ENCODE results near the gene DNAJC5G.

Gene DNAJC5G

GRCh38 chr2:27275211-27276150 lies at the start of gene DNAJC5G:
Gene DNAJC5G, plus strand, starts transcription at chr2:27275433. Its CDS starts 1,296 bp downstream, at chr2:27276729.
- no peaks in the 10 kb centered on the region for H3K9me3 ChIP-seq (ENCODE audit: insufficient read depth, low read depth, low read length)
- 0 out of 2 replicates have a peak, but pooled peaks cover 3% of the 10 kb centered on the region for H3K27me3 ChIP-seq (ENCODE audit: insufficient read depth, low read length)
- H3K4me3 ChIP-seq (ENCODE audit: low read length), result no peak within 1 kb of the TSS
- no peak within 1 kb of the TSS for H3K27ac ChIP-seq (ENCODE audit: low read length)
- no peaks in the 10 kb centered on the region for H3K36me3 ChIP-seq (ENCODE audit: insufficient read depth, low read depth, low read length)
- no peak within 1 kb of the TSS for H3K9ac ChIP-seq (ENCODE audit: low read depth, low read length)
- 0 out of 2 replicates have a peak, but pooled peaks cover 3% of the 10 kb centered on the region for H3K4me1 ChIP-seq (ENCODE audit: insufficient read depth, low read length)

- no peak overlapping the region for H3K4me3 ChIP-seq (ENCODE audit: low read length)
- H3K9ac ChIP-seq (ENCODE audit: low read depth, low read length), result no peak overlapping the region
- H3K9me3 ChIP-seq (ENCODE audit: insufficient read depth, low read depth, low read length), result no peaks in the 10 kb centered on the region
- H3K27me3 ChIP-seq (ENCODE audit: insufficient read depth, low read length), result no peaks in the 10 kb centered on the region
- peaks cover 98% of the 10 kb centered on the region for H3K36me3 ChIP-seq (ENCODE audit: insufficient read depth, low read depth, low read length)
- H3K27ac ChIP-seq (ENCODE audit: low read length), result no peak overlapping the region
- H3K4me1 ChIP-seq (ENCODE audit: insufficient read depth, low read length), result no peaks in the 10 kb centered on the region
Observed at GRCh38 chr2:27225526-27225925, 49.7 kb upstream of the DNAJC5G start.

- H3K9ac ChIP-seq (ENCODE audit: low read depth, low read length), result no peak overlapping the region
- H3K4me1 ChIP-seq (ENCODE audit: insufficient read depth, low read length), result no peaks in the 10 kb centered on the region
- H3K4me3 ChIP-seq (ENCODE audit: low read length), result no peak overlapping the region
- no peaks in the 10 kb centered on the region for H3K27me3 ChIP-seq (ENCODE audit: insufficient read depth, low read length)
- no peaks in the 10 kb centered on the region for H3K9me3 ChIP-seq (ENCODE audit: insufficient read depth, low read depth, low read length)
- no peak overlapping the region for H3K27ac ChIP-seq (ENCODE audit: low read length)
- H3K36me3 ChIP-seq (ENCODE audit: insufficient read depth, low read depth, low read length), result peaks cover 98% of the 10 kb centered on the region
Observed at GRCh38 chr2:27227501-27227900, 47.7 kb upstream of the DNAJC5G start.

GRCh38 chr2:27231921-27232320 lies 43.3 kb upstream of the DNAJC5G start:
- no peaks in the 10 kb centered on the region for H3K4me1 ChIP-seq (ENCODE audit: insufficient read depth, low read length)
- H3K36me3 ChIP-seq (ENCODE audit: insufficient read depth, low read depth, low read length), result peaks cover 98% of the 10 kb centered on the region
- H3K9me3 ChIP-seq (ENCODE audit: insufficient read depth, low read depth, low read length), result no peaks in the 10 kb centered on the region
- H3K27me3 ChIP-seq (ENCODE audit: insufficient read depth, low read length), result no peaks in the 10 kb centered on the region
- H3K27ac ChIP-seq (ENCODE audit: low read length), result no peak overlapping the region
- no peak overlapping the region for H3K4me3 ChIP-seq (ENCODE audit: low read length)
- H3K9ac ChIP-seq (ENCODE audit: low read depth, low read length), result no peak overlapping the region

- no peak overlapping the region for H3K27ac ChIP-seq (ENCODE audit: low read length)
- H3K4me1 ChIP-seq (ENCODE audit: insufficient read depth, low read length), result no peaks in the 10 kb centered on the region
- no peaks in the 10 kb centered on the region for H3K9me3 ChIP-seq (ENCODE audit: insufficient read depth, low read depth, low read length)
- H3K4me3 ChIP-seq (ENCODE audit: low read length), result no peak overlapping the region
- H3K27me3 ChIP-seq (ENCODE audit: insufficient read depth, low read length), result no peaks in the 10 kb centered on the region
- no peak overlapping the region for H3K9ac ChIP-seq (ENCODE audit: low read depth, low read length)
- peaks cover 98% of the 10 kb centered on the region for H3K36me3 ChIP-seq (ENCODE audit: insufficient read depth, low read depth, low read length)
Observed at GRCh38 chr2:27233341-27233740, 41.9 kb upstream of the DNAJC5G start.

- Histone ChIP-seq H3K4me1 (ENCODE audit: insufficient read depth, low read length) (no peaks in the 10 kb centered on the region), H3K9me3 (ENCODE audit: insufficient read depth, low read depth, low read length) (no peaks in the 10 kb centered on the region), H3K9ac (ENCODE audit: low read depth, low read length) (no peak overlapping the region), H3K27ac (ENCODE audit: low read length) (no peak overlapping the region), H3K4me3 (ENCODE audit: low read length) (no peak overlapping the region), H3K36me3 (ENCODE audit: insufficient read depth, low read depth, low read length) (peaks cover 100% of the 10 kb centered on the region), H3K27me3 (ENCODE audit: insufficient read depth, low read length) (no peaks in the 10 kb centered on the region)
Observed at GRCh38 chr2:27236136-27236535, 39.1 kb upstream of the DNAJC5G start.

GRCh38 chr2:27236626-27237025 lies 38.6 kb upstream of the DNAJC5G start:
- Histone ChIP-seq H3K9me3 (ENCODE audit: insufficient read depth, low read depth, low read length) (no peaks in the 10 kb centered on the region), H3K9ac (ENCODE audit: low read depth, low read length) (no peak overlapping the region), H3K27ac (ENCODE audit: low read length) (no peak overlapping the region), H3K4me3 (ENCODE audit: low read length) (no peak overlapping the region), H3K36me3 (ENCODE audit: insufficient read depth, low read depth, low read length) (peaks cover 100% of the 10 kb centered on the region), H3K4me1 (ENCODE audit: insufficient read depth, low read length) (no peaks in the 10 kb centered on the region), H3K27me3 (ENCODE audit: insufficient read depth, low read length) (no peaks in the 10 kb centered on the region)

- H3K36me3 ChIP-seq (ENCODE audit: insufficient read depth, low read depth, low read length), result peaks cover 100% of the 10 kb centered on the region
Observed at GRCh38 chr2:27237341-27237945, 37.8 kb upstream of the DNAJC5G start.

GRCh38 chr2:27238976-27239375 lies 36.3 kb upstream of the DNAJC5G start:
- peaks cover 100% of the 10 kb centered on the region for H3K36me3 ChIP-seq (ENCODE audit: insufficient read depth, low read depth, low read length)
- no peak overlapping the region for H3K27ac ChIP-seq (ENCODE audit: low read length)
- no peak overlapping the region for H3K9ac ChIP-seq (ENCODE audit: low read depth, low read length)
- no peak overlapping the region for H3K4me3 ChIP-seq (ENCODE audit: low read length)
- no peaks in the 10 kb centered on the region for H3K9me3 ChIP-seq (ENCODE audit: insufficient read depth, low read depth, low read length)
- H3K4me1 ChIP-seq (ENCODE audit: insufficient read depth, low read length), result no peaks in the 10 kb centered on the region
- H3K27me3 ChIP-seq (ENCODE audit: insufficient read depth, low read length), result no peaks in the 10 kb centered on the region

More at GRCh38 chr2:27237341-27237945, 37.8 kb upstream of the DNAJC5G start:
- Histone ChIP-seq H3K4me3 (ENCODE audit: low read length) (no peak overlapping the region), H3K9ac (ENCODE audit: low read depth, low read length) (no peak overlapping the region), H3K4me1 (ENCODE audit: insufficient read depth, low read length) (no peaks in the 10 kb centered on the region), H3K9me3 (ENCODE audit: insufficient read depth, low read depth, low read length) (no peaks in the 10 kb centered on the region), H3K27me3 (ENCODE audit: insufficient read depth, low read length) (no peaks in the 10 kb centered on the region), H3K27ac (ENCODE audit: low read length) (no peak overlapping the region)

GRCh38 chr2:27240406-27240805 lies 34.8 kb upstream of the DNAJC5G start:
- H3K36me3 ChIP-seq (ENCODE audit: insufficient read depth, low read depth, low read length), result peaks cover 98% of the 10 kb centered on the region
- no peaks in the 10 kb centered on the region for H3K27me3 ChIP-seq (ENCODE audit: insufficient read depth, low read length)
- H3K4me1 ChIP-seq (ENCODE audit: insufficient read depth, low read length), result no peaks in the 10 kb centered on the region

GRCh38 chr2:27241761-27242613 lies 33.2 kb upstream of the DNAJC5G start:
- no peaks in the 10 kb centered on the region for H3K4me1 ChIP-seq (ENCODE audit: insufficient read depth, low read length)
- no peak overlapping the region for H3K9ac ChIP-seq (ENCODE audit: low read depth, low read length)
- H3K36me3 ChIP-seq (ENCODE audit: insufficient read depth, low read depth, low read length), result peaks cover 85% of the 10 kb centered on the region
- no peak overlapping the region for H3K27ac ChIP-seq (ENCODE audit: low read length)
- H3K9me3 ChIP-seq (ENCODE audit: insufficient read depth, low read depth, low read length), result no peaks in the 10 kb centered on the region
- no peak overlapping the region for H3K4me3 ChIP-seq (ENCODE audit: low read length)
- no peaks in the 10 kb centered on the region for H3K27me3 ChIP-seq (ENCODE audit: insufficient read depth, low read length)

More at GRCh38 chr2:27240406-27240805, 34.8 kb upstream of the DNAJC5G start:
- H3K27ac ChIP-seq (ENCODE audit: low read length), result no peak overlapping the region
- no peak overlapping the region for H3K9ac ChIP-seq (ENCODE audit: low read depth, low read length)
- H3K4me3 ChIP-seq (ENCODE audit: low read length), result no peak overlapping the region
- H3K9me3 ChIP-seq (ENCODE audit: insufficient read depth, low read depth, low read length), result no peaks in the 10 kb centered on the region
